Jurkat, Clone E6-1 (cell line): Measurements from ENCODE around the gene ZNF804B.

Experiments used
- DNase-seq: peaks from one replicate; pipeline ENCODE4 v3.0.0-alpha.2; 2011; ENCODE audit warnings: low read depth, low spot score
- H3K4me3 ChIP-seq: 2 replicates; pipeline ENCODE4 v1.5.1; 2011; ENCODE audit warnings: mild to moderate bottlenecking, low read length, control low read depth, moderate library complexity

Gene ZNF804B

DNA sequence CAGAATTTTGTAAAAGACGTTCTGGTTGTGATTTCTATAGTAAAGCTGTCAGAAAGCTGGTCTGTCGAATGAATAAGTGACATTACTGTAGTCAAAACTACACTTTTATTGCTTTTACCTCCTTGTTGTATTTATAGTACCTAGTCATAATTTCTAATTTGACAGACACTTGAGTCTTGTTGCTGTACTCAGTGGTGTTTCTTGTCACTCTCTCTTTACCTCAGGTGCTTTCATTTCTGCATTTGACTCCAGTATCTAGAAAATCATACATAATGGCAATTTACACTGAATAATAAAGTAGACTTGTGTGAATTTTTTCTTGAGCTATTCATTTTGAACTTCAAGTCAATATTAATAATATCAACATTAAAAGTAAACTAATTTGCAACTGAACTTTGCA is 293.6 kb downstream of the ZNF804B start:
- H3K4me3 ChIP-seq, result no peak overlapping the region
- no peak for DNase-seq

- DNase-seq, result no peak
- no peak overlapping the region for H3K4me3 ChIP-seq
These were observed 294.9 kb downstream of the ZNF804B start for GRCh38 chr7:89054361-89054760.

GRCh38 chr7:89060234-89060633 is 300.7 kb downstream of the ZNF804B start:
- H3K4me3 ChIP-seq, result no peak overlapping the region
- DNase-seq, result no peak

- no peak for DNase-seq
- no peak overlapping the region for H3K4me3 ChIP-seq
These were observed 305.3 kb downstream of the ZNF804B start for GRCh38 chr7:89064831-89065230.

DNA sequence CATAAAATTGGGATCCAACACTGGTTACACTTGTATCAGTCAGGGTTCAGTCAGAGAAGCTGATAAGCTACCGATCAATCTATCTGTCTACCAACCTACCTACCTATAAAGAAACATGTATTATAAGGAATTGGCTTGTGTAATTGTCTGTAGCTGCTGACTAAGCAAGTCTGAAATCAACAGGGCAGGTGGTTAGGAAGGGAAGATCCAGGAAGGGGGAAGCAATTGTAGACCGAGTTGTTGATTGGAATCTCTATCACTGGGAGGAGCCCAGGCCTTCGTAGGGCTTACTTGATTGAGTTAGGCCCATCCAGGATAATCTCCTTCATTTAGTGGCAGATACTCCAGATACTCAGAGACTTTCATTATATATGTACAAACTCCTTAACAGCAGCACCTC is 307.5 kb downstream of the ZNF804B start:
- no peak overlapping the region for H3K4me3 ChIP-seq
- no peak for DNase-seq

GRCh38 chr7:89072081-89072480 is 312.6 kb downstream of the ZNF804B start:
- no peak overlapping the region for H3K4me3 ChIP-seq
- no peak for DNase-seq

DNA sequence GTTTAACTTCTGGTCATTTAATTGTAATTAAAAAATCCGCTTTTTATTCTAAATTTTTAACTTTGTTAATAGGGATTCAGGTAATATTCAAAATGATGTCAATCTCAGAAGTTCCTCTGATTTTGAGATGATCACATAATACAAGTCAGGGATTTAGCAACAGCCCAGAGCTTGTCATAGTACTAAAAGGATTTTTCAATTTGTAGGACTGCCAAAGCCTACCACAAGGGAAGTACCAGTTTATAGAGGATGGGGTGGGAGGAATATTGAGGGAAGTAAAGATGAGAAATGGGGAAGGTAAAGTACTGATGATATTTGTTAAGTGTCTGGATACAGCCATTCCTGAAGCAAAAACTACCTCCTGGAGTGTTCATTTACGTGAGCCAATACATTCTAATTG is 314.3 kb downstream of the ZNF804B start:
- H3K4me3 ChIP-seq, result no peak overlapping the region
- no peak for DNase-seq

DNA sequence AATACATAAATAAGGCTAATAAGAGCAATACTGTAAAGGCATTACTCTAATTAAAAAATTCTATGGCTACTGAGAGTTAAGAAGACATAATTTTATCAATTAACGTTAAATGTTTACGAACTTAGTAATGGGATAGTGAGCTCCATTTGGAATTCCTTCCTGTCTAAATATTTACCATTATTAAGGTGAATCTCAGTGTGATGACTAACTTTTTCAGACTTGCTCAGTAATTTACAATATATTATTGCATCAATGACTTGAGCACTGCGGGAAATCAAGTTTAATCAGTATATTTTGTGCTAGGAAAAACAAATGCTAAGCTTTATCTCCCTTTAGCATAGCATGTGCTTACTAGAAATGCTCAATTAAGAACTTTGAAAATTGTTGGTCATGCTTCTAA is 318.5 kb downstream of the ZNF804B start:
- no peak for DNase-seq

DNA sequence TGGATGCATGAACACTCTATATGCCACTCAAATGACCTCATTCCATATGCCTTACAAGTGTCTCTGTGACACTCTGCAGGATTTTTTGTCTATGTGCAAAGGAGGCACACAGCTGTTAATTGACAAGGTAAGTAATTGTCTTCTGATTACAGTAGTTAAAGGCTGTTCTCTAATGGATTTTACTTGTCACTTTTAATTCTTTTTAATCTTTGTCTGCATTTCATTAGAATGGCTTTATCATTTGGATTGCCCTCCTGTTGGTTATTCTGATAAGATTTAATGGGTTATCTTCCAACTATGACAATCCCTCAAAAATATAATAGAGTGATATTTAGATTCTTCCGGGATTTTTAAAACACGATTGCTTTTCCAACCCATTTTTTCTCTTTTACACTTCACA is 326.1 kb downstream of the ZNF804B start:
- no peak for DNase-seq
- no peak overlapping the region for H3K4me3 ChIP-seq

More for the DNA sequence above, 318.5 kb downstream of the ZNF804B start:
- H3K4me3 ChIP-seq, result no peak overlapping the region

- H3K4me3 ChIP-seq, result no peak overlapping the region
- no peak for DNase-seq
These were observed 332.1 kb downstream of the ZNF804B start for GRCh38 chr7:89091550-89091949.

GRCh38 chr7:89094269-89094668 is 334.8 kb downstream of the ZNF804B start:
- H3K4me3 ChIP-seq, result no peak overlapping the region
- no peak for DNase-seq

GRCh38 chr7:89103564-89103963 is 344.1 kb downstream of the ZNF804B start:
- DNase-seq, result no peak
- H3K4me3 ChIP-seq, result no peak overlapping the region

DNA sequence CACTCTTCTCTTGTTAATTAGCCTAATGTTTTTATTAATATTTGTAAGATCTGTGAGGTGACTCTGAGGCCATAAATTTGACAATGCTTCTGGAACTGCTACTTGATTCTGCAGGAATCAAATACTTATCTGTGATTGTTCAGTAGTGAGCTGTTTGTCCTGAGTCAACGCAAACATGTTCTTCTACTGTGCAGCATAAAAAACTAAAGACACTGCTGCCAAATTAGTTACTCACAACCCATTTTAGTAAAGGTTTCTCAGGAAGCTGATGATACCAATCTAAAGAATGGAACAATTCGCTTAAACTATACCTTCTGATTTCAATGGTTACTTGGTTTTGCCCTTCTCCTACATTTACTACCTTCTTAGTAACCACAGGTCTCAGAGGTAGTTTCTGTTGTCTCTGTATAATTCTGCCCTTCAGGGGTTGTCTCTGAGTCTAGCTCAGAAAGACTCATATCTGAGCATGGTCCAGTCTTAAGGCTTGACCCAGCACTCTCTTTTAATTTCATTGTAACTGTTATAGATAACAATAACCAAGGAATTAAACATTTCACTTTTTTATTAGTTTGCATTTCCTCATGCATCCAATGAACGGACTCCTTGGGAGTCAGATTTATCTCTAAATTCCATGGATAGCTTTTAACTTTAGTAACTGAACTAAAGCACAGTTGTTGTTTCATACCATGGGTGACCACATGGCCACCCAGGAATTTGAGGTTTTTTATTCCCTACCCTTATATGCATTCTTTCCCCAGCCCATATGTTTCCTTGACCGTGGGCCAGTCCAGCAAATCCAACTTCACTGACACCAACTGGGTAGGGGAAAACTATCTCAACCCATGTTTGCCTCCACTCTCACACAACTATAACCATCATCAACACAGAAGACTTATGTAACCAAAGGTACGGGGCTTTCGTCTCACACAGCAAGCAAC is 345.5 kb downstream of the ZNF804B start:
- DNase-seq, result no peak
- no peak overlapping the region for H3K4me3 ChIP-seq

- no peak for DNase-seq
- H3K4me3 ChIP-seq, result no peak overlapping the region
These were observed 364.4 kb downstream of the ZNF804B start for GRCh38 chr7:89123871-89124270.

GRCh38 chr7:89129600-89130375 is 370.3 kb downstream of the ZNF804B start:
- H3K4me3 ChIP-seq, result no peak overlapping the region
- DNase-seq, result no peak

DNA sequence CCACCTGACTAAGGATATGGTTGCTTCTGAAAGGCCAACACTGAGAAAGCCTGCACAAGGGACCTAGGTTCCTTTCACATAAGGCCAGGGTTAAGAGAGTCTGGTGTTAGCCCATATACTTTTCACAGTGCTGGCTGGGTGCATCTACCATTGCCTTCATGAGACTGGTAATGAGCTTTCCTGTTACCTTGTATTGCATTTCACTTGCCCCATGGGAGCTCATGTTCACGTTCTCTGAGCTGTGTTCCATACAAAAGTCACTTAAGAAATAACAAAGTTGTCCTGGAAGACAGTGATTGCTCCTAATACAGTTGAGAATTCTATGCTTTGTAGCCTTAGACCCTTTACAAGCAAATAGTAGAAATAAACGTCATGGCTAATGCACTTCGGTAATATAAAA is 373.9 kb downstream of the ZNF804B start:
- no peak overlapping the region for H3K4me3 ChIP-seq
- no peak for DNase-seq

GRCh38 chr7:89133819-89134218 is 374.3 kb downstream of the ZNF804B start:
- DNase-seq, result no peak
- H3K4me3 ChIP-seq, result no peak overlapping the region

- no peak overlapping the region for H3K4me3 ChIP-seq
- DNase-seq, result no peak
These were observed 386.3 kb downstream of the ZNF804B start for GRCh38 chr7:89145801-89146200.

DNA sequence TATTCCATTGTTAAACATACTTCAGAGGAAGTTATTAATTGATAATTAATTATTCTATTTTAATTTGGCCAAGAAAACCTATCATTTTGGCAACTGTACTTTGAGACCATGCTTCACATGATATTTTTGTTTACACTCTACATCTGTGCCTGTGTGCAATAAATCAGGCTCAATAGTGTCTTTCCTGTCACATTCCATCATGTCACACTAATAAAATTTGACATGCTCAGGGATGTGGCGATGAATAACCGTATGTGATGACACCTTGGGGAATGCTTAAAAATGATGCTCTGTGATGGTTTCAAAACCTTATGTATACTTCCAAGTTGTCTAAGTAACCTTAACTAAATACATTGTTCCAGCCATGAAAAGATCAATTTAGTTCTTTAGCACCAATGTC is 400.6 kb downstream of the ZNF804B start:
- DNase-seq, result no peak
- no peak overlapping the region for H3K4me3 ChIP-seq

- H3K4me3 ChIP-seq, result no peak overlapping the region
- DNase-seq, result no peak
These were observed 405.9 kb downstream of the ZNF804B start for GRCh38 chr7:89165421-89165820.
